ENCODE data around the gene TOPBP1.

DNA sequence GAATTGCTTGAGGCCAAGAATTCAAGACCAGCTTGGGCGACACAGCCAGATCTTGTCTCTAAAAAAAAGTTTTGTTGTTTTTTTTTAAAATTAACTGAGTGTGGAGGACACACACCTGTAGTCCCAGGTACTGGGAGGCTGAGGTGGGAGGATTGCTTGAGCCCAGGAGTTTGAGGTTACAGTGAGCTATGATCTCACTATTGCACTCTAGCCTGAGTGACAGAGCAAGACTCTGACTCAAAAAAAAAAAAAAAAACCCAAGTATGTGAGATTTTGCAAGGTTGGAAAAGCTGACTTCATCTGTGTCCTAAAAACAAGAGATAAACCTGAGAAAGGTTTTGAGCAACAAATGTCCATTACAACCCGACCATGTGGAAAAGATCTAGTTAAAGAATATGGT, 5.4 kb upstream of the TOPBP1 start:
- no peak for TF ChIP-seq POLR2A (IDR thresholded peaks at IDR 0.05)
- TF ChIP-seq CTCF (IDR thresholded peaks at IDR 0.05 in 4 of 5, conservative IDR thresholded peaks at IDR 0.05 in 1 of 5): no peak

All from gastrocnemius medialis (tissue), 4 donors.